NCI-H524 (cell line): ENCODE measurements around the gene NUP50.

Source experiments
- DNase-seq, 2 experiments: peaks; one replicate each; lab custom pipeline; 2025; lab: John Stamatoyannopoulos, UW

NUP50 gene, protein sequence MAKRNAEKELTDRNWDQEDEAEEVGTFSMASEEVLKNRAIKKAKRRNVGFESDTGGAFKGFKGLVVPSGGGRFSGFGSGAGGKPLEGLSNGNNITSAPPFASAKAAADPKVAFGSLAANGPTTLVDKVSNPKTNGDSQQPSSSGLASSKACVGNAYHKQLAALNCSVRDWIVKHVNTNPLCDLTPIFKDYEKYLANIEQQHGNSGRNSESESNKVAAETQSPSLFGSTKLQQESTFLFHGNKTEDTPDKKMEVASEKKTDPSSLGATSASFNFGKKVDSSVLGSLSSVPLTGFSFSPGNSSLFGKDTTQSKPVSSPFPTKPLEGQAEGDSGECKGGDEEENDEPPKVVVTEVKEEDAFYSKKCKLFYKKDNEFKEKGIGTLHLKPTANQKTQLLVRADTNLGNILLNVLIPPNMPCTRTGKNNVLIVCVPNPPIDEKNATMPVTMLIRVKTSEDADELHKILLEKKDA

GRCh38 chr22:45163451-45164269 is at the start of gene NUP50:
Gene NUP50 (plus strand): TSS chr22:45163925. CDS start chr22:45168178, 4,253 bp downstream.
- peak; percentile 90 to 96 for DNase-seq

DNA sequence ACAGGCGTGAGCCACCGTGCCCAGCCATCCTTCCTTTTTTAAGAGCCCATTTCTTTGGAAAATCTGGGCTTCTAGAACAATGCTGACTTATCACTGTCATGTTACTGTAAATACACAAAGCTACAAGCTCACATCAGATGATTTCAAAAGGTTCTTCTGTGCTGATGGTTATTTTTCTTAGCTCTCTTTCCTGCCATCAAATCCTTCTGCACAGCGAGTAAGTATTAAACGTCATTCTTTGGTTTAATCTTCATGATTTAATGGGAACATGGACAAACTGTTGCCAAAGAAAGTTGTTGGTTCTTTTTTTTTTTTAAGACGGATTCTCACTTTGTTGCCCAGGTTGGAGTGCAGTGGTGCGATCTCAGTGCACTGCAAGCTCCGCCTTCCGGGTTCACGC is 43.3 kb upstream of the NUP50 start:
- DNase-seq = no peak

- no peak for DNase-seq
These were observed 42.8 kb upstream of the NUP50 start for GRCh38 chr22:45120931-45121330.

GRCh38 chr22:45124176-45124847 is 39.4 kb upstream of the NUP50 start:
- DNase-seq = no peak

- no peak for DNase-seq
These were observed 38.5 kb upstream of the NUP50 start for GRCh38 chr22:45125188-45125587.

- no peak for DNase-seq
These were observed 35.9 kb upstream of the NUP50 start for GRCh38 chr22:45127866-45128265.

DNA sequence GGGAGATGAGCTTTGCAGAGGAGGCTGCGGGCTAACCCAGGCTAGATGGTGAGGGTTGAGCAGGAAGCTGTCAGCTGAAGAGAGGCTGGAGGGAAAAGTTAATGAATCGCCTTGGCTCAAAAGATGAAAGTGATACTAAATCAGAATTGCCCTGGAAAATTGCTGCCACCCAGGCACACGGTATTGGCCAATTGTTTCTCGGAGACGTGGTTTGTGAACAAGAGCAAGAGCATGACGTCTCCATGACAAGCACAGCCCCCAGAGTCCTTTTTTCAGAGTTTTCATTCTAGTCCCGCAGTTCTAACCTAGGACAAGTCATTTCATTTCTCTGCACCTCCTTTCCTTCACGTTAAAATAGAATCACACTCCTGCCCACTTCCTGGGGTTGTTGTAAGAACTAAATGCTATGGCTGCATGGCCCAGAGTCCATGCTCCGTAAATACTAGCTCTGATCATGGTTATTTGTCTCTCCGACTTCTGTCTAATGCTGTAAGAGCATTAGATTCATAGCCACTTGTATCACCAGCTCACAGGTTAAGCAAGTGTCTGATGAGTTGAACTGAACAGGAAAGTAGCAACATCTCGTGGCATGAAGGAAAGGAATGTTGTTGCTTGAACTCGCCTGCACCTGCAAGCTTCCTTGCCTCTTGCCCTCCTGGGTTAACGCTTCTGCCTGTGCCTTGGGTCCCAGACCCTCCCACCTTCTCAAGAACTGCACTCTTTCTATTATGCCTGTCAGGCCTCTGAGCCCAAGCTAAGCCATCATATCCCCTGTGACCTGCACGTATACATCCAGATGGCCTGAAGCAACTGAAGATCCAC is 33.8 kb upstream of the NUP50 start:
- DNase-seq = no peak

- DNase-seq = no peak
These were observed 32.8 kb upstream of the NUP50 start for GRCh38 chr22:45130891-45131290.

DNA sequence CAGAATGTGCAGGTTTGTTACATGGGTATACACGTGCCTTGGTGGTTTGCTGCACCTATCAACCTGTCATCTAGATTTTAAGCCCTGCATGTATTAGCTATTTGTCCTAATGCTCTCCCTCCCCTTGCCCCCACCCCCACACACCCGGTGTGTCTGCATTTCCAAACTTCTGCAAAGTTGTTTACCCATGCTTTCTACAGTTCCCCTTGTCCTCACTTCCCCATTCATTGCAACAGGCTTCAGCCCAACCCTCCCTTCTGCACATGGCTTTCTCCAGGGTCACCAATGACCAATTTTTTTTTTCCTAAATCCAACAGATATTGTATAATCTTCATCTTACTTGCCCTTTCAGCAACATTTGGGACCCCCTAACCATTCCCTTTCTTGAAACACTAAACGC is 32.0 kb upstream of the NUP50 start:
- DNase-seq = no peak

- DNase-seq = no peak
These were observed 29.4 kb upstream of the NUP50 start for GRCh38 chr22:45134313-45134712.

- no peak for DNase-seq
These were observed 27.1 kb upstream of the NUP50 start for GRCh38 chr22:45136594-45136993.

DNA sequence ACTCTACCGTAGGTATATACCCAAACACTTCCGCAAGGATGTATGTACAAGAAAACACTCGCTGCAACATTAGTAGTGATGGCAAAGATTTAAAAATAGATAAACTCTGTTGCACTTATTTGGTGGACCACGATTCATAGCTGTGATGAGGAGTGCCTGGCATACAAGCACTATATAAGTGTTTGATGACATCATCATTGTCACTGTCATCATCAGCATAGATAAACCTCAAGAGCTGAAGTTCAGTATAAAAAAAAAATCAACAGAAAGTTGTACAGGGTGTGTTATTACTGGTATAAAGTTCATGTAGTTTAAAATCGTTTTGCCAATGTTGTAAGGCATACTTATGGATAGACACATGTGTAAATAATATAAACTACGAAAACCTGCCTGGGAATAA is 24.0 kb upstream of the NUP50 start:
- DNase-seq = no peak

DNA sequence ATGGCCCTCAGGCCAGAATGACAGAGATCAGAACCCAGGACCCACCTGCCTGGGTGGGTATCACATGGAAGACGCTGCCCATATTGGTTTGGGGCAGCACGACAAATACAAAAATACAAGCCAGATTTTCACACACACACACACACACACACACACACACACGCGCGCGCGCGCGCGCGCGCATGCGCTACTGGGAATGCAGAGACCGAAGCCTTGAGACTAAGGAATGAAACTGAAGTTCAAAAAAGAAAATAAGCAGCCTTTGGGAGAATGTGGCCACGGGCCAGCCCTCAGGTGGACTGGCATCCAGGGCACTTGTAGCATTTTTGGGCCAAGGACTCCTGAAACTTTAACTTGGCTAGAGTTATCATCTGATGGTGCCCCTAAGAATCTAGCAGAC is 21.3 kb upstream of the NUP50 start:
- no peak for DNase-seq

DNA sequence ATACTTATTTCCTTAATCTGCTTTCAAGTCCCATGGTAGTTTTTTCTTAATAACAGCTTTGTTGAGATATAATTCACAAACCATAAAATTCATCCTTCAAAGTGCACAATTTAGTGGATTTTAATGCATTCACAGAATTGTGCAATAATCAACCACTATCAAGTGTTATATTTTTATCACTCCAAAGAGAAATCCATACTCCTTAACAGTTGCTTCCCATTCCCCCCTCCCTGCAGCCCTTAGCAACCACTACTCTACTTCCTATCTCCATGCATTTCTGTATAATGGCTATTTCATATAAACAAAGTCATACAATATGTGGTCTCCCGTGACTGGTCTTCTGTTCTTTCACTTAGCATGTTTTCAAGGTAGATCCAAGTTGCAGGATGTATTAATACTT is 18.8 kb upstream of the NUP50 start:
- DNase-seq = no peak

DNA sequence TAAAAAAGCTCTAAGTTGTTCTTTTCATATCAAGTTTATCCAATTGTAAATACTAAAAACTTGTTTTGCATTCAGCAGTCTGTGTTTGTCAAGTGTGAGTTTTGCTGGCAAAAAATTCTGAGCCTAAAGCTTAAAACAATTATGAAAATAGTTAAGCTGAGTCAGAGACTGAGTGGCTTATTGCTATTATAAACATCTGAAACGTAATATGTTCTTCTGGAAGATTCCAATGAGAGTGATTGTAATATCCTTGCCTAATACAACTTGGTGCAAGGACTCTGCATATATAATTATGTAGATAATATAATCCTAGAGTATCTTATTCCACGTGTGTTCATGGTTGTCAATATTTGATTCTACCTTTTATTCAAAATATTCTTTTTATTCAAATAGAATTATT is 14.1 kb upstream of the NUP50 start:
- DNase-seq = no peak

GRCh38 chr22:45150139-45150538 is 13.6 kb upstream of the NUP50 start:
- DNase-seq = no peak

- no peak for DNase-seq
These were observed 12.2 kb upstream of the NUP50 start for GRCh38 chr22:45151503-45151902.

DNA sequence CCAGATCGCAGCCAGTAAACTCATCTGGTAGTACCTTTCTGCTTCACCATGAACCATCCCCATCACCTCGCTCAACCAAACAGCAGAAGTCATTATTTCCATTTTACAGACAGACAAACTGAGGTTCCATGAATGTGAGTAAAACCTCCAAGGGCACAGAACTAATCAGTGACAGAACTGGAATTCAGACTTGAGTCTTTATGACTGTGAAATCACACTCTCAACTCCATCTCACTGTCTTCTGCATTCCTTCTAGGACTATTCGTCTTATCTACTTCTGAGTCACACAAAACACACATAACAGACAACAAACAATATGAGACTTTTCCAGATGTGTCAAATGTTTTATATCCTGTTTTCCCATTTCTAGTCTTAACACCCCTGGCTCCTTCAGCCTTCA is 9.3 kb upstream of the NUP50 start:
- DNase-seq = no peak

DNA sequence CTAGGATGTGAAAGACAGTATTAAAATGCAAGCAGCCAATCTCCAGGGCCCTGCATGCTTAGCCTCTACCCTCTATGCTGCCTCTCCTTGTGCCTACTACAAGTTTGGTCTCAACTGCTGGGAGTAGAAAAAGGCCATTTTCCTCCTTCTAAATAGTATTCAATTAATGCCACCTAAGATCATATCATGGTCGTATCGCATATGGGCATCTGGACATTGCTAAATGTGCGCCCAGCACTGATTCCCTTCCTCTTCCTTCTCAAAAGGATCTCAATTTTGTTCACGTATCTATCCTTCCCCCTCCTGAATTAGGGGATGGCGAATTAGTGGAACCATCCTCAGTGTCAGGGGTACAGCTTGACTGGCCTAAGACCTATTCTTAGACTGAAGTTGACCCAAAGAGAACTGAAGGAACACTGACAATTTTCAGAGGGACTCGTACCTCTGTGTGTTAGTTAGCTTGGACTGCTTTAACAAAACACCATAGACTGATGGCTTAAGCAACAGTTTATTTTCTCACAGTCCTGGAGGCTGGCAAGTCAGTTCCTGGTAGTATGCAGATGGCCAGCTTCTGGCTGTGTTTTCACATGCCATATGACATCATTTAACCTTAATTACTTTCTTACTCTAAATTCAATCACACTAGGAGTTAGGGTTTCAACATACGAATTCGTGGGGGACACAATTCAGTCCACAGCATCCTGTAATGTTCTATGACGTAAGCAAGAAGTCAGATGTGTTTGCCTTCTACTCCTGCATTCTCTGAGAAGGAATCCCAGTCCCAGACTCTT is 8.5 kb upstream of the NUP50 start:
- DNase-seq = no peak

DNA sequence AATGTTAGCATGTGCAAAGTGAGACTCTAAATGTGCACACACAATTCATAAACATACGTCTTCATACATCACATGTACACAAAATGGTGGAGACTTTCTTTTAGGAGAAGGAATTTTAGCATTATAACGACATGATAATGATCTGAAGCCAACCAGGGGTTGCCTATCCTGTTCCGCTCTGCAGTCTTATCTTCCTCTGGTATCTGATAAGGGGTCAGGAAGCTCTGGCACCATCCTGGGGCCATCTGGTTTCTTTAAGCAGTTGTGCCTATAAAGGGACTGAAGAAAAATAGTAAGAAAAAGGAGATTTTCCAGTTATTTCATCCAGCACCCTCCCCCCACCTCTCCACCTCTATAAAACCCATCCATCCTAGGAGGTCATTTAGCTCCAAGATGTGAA is 5.8 kb upstream of the NUP50 start:
- no peak for DNase-seq
